HG03439 (cell line): ENCODE results near the gene RCC2.
"Not testable (repeated sequence)": the region's sequence is repeated elsewhere in the genome, so short reads cannot be mapped to it uniquely, and the experiment has no call there.

ENCODE experiments used
- ATAC-seq: cut with Tn5 transposase; IDR thresholded peaks from one replicate; pipeline ENCODE4 v1.9.1; 2021; ENCODE audit warnings: mild to moderate bottlenecking, moderate library complexity; ENCODE audit not compliant: unreplicated experiment

The RCC2 gene

GRCh38 chr1:17439250-17440073 is at the start of gene RCC2:
Gene RCC2, minus strand, starts transcription at chr1:17439677. Its CDS starts 1,163 bp downstream, at chr1:17438514.
- ATAC-seq = peak; percentile 35

DNA sequence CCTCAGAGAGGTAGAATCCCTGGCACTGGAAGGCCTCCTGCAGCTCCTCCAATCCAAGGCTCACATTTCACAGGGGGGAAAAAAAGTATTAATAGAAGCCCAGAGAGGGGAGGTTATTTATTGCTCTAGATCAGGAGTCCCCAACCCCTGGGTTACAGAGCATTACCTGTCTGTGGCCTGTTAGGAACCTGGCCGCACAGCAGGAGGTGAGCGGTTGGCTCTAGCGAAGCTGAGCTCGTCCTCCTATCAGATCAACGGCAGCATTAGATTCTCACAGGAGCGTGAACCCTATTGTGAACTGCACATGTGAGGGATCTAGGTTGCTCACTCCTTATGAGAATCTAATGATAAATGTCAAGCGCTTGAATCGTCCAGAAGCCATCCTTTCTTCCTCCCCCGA is 46.8 kb upstream of the RCC2 start:
- ATAC-seq = no peak

DNA sequence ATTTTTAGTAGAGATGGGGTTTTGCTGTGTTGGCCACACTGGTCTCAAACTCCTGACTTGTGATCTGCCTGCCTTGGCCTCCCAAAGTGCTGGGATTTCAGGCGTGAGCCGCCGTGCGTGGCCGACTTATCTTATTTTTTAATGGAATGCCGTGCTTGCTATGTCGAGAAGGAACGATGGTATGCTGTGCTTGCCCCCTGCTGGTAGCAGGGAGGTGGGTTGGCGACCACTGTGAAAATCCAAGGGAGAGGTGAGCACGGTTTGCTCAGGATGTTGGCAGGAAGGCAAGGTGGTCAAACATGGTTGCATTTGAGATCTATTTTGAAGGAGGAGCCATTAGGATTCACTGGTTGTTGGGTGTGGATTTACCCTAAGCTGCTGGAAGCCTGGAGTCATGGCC is 45.8 kb upstream of the RCC2 start:
- ATAC-seq = no peak

DNA sequence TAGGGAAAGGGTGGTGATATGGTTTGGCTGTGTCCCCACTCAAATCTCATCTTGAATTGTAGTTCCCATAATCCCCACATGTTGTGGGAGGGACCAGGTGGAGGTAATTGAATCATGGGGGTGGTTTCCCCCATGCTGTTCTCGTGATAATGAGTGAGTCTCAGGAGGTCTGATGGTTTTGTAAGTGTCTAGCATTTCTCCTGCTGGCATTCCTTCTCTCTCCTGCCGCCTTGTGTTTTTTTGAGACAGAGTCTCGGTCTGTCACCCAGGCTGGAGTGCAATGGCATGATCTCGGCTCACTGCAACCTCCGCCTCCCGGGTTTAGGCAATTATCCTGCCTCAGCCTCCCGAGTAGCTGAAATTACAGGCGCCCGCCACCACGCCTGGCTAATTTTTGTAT is 42.5 kb upstream of the RCC2 start:
- not testable (repeated sequence) for ATAC-seq

DNA sequence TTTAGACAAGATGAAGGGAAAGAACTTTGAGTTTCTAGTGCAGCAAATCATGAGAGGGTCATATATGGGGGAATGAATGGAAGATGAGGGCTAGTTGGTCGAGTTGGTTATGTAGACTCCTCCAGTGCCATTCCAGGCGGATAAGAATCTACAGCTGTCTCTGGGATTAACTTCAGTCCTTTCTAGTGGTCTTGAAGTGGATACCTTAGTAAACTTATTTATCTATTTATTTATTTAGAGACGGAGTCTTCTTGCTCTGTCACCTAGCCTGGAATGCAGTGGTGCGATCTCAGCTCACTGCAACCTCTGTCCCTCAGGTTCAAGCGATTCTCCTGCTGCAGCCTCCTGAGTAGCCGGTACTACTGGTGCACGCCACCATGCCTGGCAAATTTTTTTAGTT is 41.4 kb upstream of the RCC2 start:
- ATAC-seq = no peak

DNA sequence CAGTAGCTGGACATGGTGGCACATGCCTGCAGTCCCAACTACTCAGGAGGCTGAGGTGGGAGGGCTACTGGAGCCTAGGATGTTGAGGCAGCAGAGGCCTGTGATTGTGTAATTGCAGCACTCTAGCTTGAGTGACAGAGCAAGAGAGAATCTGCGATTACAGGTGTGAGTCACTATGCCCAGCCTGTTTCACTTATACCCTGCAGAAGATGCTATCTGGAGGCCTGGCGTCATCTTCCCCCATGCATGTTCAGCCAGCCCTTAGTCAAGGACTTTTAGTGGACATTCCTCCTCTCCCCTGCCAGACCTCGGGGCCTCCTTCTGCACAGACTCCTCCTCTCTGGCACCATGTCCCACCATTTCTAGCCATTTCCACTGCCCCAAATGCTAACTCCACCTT is 36.3 kb upstream of the RCC2 start:
- ATAC-seq = no peak

DNA sequence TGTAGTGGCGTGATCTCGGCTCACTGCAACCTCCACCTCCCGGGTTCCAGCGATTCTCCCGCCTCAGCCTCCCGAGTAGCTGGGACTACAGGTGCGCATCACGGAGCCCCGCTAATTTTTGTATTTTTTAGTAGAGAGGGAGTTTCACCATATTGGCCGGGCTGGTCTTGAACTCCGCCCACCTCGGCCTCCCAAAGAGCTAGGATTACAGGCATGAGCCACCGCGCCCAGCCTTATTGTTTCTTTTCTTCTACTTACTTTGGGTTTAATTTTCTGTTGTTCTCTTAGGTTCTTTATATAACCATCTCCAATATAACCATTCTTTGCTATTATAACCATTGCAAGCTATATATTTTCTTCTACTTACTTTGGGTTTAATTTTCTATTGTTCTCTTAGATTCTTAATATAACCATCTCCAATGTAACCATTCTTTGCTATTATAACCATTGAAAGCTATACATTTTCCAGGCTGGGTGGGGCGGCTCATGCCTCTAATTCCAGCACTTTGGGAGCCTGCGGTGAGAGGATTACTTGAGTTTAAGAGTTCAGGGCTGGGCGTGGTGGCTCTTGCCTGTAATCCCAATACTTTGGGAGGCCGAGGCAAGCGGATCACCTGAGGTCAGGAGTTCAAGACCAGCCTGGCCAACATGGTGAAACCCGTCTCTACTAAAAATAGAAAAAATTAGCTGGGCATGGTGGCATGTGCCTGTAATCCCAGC is 35.5 kb upstream of the RCC2 start:
- ATAC-seq = not testable (repeated sequence)

DNA sequence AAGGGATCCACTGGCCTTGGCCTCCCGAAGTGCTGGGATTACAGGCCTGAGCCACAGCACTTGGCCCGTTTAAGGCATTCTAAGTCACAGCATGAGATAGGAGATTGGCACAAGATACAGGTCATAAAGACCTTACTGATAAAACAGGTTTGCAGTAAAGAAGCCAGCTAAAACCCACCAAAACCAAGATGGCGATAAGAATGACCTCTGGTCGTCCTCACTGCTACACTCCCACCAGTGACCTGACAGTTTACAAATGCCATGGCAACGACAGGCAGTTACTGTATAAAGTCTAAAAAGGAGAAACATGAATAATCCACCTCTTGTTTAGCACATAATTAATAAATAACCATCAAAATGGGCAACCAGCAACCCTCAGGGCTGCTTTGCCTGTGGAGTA is 33.3 kb upstream of the RCC2 start:
- no peak for ATAC-seq

DNA sequence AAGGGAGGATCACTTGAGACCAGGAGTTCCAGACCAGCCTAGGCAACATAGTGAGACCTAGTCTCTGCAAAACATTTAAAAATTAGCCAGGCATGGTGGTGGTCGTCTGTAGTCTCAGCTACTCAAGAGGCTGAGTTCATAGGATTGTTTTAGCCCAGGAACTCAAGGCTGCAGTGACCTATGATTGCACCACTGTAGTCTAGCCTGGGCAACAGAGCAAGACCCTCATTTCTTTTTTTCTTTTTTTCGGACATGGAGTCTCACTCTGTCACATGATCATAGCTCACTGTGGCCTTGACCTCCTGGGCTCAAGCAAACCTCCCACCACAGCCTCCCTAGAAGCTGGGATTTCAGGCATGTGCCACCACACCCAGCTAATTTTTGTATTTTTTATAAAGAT is 31.9 kb upstream of the RCC2 start:
- ATAC-seq = no peak

- ATAC-seq = no peak
These were observed 30.7 kb upstream of the RCC2 start for GRCh38 chr1:17470021-17470799.

DNA sequence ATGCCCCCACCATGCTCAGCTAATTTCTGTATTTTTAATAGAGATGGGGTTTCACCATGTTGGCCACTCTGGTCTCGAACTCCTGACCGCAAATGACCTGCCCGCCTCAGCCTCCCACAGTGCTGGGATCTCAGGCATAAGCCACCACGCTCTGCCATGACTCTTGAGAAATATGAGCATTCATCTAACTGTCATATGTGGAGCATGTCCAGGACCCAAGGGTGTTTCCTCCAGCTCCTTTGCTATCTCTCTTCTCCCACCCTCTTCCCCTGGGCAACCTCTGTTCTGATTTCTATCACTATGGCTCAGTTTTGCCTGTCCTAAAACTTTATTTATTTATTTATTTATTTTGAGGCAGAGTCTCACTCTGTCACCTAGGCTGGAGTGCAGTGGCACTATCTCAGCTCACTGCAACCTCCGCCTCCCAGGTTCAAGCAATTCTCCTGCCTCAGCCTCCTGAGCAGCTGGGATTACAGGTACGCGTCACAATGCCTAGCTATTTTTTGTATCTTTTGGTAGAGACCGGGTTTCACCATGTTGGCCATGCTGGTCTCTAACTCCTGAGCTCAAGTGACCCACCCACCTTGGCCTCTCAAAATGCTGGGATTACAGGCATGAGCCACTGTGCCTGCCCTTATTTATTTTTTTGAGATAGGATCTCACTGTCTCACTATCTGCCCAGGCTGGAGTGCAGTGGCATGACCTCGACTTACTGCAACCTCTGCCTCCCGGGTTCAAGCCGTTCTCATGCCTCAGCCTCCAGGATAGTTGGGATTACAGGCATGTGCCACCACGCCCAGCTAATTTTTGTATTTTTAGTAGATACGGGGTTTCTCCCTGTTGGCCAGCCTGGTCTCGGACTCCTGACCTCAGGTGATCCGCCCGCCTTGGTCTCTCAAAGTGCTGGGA is 29.1 kb upstream of the RCC2 start:
- not testable (repeated sequence) for ATAC-seq

DNA sequence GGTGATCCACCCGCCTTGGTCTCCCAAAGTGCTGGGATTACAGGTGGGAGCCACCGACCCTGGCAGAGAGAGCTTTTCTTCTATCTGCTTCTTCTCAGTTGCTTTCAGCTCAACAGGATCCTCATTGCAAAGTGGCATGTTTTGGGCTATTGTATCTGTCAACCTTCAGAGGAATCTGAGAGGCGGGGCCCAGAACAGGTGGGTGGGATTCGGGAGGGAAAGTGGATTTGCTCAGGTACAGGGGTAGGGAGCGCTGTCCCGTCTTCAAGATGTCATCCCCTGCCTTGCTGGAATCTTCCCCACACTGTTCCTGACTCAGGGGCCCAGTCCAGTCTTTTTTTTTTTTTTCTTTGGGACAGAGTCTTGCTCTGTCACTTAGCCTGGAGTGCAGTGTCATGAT is 26.9 kb upstream of the RCC2 start:
- ATAC-seq = no peak

GRCh38 chr1:17465228-17465627 is 25.8 kb upstream of the RCC2 start:
- no peak for ATAC-seq

- no peak for ATAC-seq
These were observed 24.5 kb upstream of the RCC2 start for GRCh38 chr1:17463991-17464390.

GRCh38 chr1:17462669-17463068 is 23.2 kb upstream of the RCC2 start:
- no peak for ATAC-seq

DNA sequence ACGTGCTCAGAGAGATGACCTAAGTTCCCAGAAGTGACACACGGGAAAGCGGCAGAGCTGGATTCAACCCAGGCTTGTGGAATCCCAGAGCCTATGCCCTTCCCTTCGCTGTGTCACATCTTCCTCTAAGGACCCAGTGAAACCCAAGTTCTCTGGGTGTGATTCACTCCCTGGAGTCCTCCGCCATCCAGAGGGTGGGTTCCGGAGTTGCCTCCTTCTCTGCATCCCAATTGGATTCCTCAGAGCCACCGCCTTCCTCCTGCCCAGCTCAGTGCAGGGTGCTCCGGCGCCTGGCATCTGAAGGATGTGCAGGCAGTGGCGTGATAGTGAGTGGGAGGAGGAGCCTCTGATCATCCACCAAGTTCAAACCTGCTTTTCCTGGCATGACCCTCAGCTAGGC is 20.7 kb upstream of the RCC2 start:
- ATAC-seq = no peak

GRCh38 chr1:17458794-17459193 is 19.3 kb upstream of the RCC2 start:
- no peak for ATAC-seq

DNA sequence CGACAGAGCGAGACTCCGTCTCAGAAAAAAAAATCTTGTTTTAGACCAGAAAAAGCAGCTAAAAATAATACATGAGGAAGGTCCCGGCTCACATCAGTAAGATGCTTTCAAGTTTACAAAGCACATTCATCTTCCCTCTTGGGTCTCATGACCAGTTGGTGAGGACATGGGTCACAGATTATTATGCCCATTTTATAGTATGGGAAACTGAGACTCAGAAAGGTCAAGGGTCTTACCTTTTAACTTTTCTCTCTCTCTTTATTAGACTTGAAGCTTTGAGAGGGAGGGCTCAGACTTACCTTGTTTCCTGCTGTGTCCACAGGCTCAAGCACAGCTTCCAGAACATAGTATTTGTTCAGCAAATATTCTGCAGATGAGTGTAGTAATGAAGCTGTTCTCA is 13.2 kb upstream of the RCC2 start:
- no peak for ATAC-seq

DNA sequence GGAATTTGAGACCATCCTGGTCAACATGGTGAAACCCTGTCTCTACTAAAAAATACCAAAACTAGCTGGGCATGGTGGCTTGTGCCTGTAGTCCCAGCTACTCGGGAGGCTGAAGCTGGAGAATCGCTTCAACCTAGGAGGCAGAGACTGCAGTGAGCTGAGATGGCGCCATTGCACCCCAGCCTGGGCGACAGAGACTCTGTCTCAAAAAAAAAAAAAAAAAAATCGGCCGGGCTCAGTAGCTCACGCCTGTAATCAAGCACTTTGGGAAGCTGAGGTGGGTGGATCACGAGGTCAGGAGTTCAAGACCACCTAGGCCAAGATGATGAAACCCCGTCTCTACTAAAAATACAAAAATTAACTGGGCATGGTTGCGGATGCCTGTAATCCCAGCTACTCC is 12.7 kb upstream of the RCC2 start:
- ATAC-seq = not testable (repeated sequence)

GRCh38 chr1:17451731-17452130 is 12.3 kb upstream of the RCC2 start:
- ATAC-seq = no peak
